Parathyroid adenoma (tissue), 2 donors: ENCODE data around the gene ZC3H4.

Experiments
- H2AFZ ChIP-seq: fragments of 300-600 bp; sonication (generic); one replicate; pipeline ENCODE4 v1.7.0; 2017; ENCODE audit warnings: antibody characterized with exemption, mild to moderate bottlenecking
- H3K27ac ChIP-seq: fragments of 300-600 bp; sonication (generic); one replicate; pipeline ENCODE4 v1.7.0; 2017
- H3K27me3 ChIP-seq: fragments of 300-600 bp; sonication (generic); one replicate; pipeline ENCODE4 v1.7.0; 2017; ENCODE audit warnings: low read length; ENCODE audit not compliant: control insufficient read depth, insufficient read depth
- H3K36me3 ChIP-seq: fragments of 300-600 bp; sonication (generic); one replicate; pipeline ENCODE4 v1.7.0; 2017; ENCODE audit warnings: low read length; ENCODE audit not compliant: control insufficient read depth, insufficient read depth
- H3K4me1 ChIP-seq: fragments of 300-600 bp; sonication (generic); one replicate; pipeline ENCODE4 v1.7.0; 2017; ENCODE audit warnings: control low read depth
- H3K4me2 ChIP-seq: fragments of 300-600 bp; sonication (generic); one replicate; pipeline ENCODE4 v1.7.0; 2017; ENCODE audit warnings: low read length
- H3K4me3 ChIP-seq: fragments of 300-600 bp; sonication (generic); one replicate; pipeline ENCODE4 v1.7.0; 2017; ENCODE audit warnings: low read depth, low read length
- H3K79me2 ChIP-seq: fragments of 300-600 bp; sonication (generic); one replicate; pipeline ENCODE4 v1.7.0; 2017; ENCODE audit warnings: control low read depth
- H3K9ac ChIP-seq: fragments of 300-600 bp; sonication (generic); one replicate; pipeline ENCODE4 v1.7.0; 2017; ENCODE audit warnings: mild to moderate bottlenecking
- H3K9me3 ChIP-seq: fragments of 300-600 bp; sonication (generic); one replicate; pipeline ENCODE4 v1.7.0; 2017; ENCODE audit warnings: low read length; ENCODE audit not compliant: control insufficient read depth
- TF ChIP-seq, protein P1 (sequence below): fragments of 300-600 bp; sonication (generic); IDR thresholded peaks from one replicate; pipeline ENCODE4 v1.7.0; 2017; ENCODE audit warnings: antibody characterized with exemption, mild to moderate bottlenecking
- donor health status: primary hyperparathyroidism.

ZC3H4 gene

DNA sequence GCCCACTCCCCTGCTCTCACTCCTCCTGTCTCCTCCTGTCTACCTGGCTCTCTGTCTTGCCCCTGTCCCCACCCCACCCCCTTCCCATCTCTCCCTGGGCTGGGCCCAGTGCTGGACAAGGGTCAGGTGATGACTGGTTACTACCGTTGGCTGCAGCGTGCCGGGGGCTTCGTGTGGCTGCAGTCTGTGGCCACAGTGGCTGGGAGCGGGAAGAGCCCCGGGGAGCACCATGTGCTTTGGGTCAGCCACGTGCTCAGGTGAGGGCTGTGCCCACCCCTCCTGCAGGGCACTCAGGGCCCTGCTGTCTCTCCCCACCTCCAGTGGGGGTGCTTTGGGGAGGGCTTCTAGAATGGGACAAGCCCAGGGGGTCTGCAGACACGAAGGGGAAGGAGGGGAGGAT lies 72.7 kb downstream of the ZC3H4 start:
- no peak overlapping the region for H3K4me2 ChIP-seq
- peaks cover 5% of the 10 kb centered on the region for H3K4me1 ChIP-seq
- H3K27ac ChIP-seq, result no peak overlapping the region
- H3K27me3 ChIP-seq, result no peaks in the 10 kb centered on the region
- H2AFZ ChIP-seq, result no peak overlapping the region
- no peak overlapping the region for H3K9ac ChIP-seq
- H3K4me3 ChIP-seq, result no peak overlapping the region
- TF ChIP-seq, protein P1, sequence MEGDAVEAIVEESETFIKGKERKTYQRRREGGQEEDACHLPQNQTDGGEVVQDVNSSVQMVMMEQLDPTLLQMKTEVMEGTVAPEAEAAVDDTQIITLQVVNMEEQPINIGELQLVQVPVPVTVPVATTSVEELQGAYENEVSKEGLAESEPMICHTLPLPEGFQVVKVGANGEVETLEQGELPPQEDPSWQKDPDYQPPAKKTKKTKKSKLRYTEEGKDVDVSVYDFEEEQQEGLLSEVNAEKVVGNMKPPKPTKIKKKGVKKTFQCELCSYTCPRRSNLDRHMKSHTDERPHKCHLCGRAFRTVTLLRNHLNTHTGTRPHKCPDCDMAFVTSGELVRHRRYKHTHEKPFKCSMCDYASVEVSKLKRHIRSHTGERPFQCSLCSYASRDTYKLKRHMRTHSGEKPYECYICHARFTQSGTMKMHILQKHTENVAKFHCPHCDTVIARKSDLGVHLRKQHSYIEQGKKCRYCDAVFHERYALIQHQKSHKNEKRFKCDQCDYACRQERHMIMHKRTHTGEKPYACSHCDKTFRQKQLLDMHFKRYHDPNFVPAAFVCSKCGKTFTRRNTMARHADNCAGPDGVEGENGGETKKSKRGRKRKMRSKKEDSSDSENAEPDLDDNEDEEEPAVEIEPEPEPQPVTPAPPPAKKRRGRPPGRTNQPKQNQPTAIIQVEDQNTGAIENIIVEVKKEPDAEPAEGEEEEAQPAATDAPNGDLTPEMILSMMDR, result no peak
- H3K9me3 ChIP-seq, result no peaks in the 10 kb centered on the region
- no peaks in the 10 kb centered on the region for H3K79me2 ChIP-seq
- H3K36me3 ChIP-seq, result no peaks in the 10 kb centered on the region

DNA sequence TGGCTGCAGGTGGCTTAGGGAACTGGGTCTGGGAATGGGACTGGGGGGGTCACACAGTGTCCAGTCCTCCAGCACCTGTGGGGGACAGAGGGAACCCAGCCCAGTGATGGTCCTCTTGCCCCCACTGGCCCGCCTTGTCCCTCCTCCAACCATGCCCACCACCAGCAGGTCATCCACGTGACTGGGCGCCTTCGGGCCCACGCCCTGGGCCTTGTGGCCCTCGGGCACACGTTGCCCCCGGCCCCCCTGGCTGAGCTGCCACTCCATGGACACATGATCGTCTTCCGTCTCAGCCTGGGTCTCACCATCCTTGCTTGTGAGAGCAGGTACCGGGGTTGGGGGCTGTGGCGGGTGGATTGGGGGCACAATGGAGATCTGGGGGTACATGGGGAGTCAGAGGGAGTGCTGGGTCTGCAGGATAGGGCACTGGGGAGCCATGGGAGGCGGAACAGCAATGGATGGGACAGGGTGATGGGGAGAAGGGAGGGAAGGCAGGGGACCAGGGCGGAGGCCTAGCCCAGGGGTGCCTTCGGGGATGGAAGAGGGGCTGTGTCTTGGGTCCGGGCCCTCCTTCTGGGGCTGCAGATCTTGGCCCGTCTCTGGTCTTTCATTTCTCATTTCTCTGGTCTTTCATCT lies 74.2 kb downstream of the ZC3H4 start:
- Histone ChIP-seq H3K36me3 (no peaks in the 10 kb centered on the region), H3K4me3 (no peak overlapping the region), H3K9ac (no peak overlapping the region), H3K27ac (no peak overlapping the region), H2AFZ (no peak overlapping the region), H3K4me2 (no peak overlapping the region), H3K4me1 (peaks cover 8% of the 10 kb centered on the region), H3K9me3 (no peaks in the 10 kb centered on the region), H3K79me2 (no peaks in the 10 kb centered on the region), H3K27me3 (no peaks in the 10 kb centered on the region)
- TF ChIP-seq, protein P1, result no peak

DNA sequence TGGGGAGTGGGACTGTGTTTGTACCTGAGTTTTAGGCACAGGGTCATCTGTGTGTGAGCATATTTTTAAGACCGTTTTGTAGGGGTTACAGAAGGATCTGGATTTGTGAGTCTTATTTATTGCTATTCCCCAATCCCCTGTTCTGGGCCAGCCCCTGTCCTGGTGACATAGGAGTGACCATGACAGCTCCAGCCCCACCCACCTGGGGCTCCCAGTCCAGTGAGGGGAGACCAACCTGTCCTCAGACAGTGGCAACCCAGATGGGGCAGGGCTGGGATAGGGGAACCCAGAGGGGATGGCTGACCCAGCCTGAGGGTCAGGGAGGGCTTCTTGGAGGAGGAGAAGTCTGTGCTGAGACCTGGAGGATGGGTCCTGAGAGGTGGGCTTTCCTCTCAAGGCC lies 75.8 kb downstream of the ZC3H4 start:
- Histone ChIP-seq H2AFZ (no peak overlapping the region), H3K27me3 (no peaks in the 10 kb centered on the region), H3K4me1 (peaks cover 8% of the 10 kb centered on the region), H3K27ac (no peak overlapping the region), H3K79me2 (no peaks in the 10 kb centered on the region), H3K9me3 (no peaks in the 10 kb centered on the region), H3K36me3 (no peaks in the 10 kb centered on the region), H3K9ac (no peak overlapping the region), H3K4me3 (no peak overlapping the region), H3K4me2 (no peak overlapping the region)
- TF ChIP-seq, protein P1, result no peak

DNA sequence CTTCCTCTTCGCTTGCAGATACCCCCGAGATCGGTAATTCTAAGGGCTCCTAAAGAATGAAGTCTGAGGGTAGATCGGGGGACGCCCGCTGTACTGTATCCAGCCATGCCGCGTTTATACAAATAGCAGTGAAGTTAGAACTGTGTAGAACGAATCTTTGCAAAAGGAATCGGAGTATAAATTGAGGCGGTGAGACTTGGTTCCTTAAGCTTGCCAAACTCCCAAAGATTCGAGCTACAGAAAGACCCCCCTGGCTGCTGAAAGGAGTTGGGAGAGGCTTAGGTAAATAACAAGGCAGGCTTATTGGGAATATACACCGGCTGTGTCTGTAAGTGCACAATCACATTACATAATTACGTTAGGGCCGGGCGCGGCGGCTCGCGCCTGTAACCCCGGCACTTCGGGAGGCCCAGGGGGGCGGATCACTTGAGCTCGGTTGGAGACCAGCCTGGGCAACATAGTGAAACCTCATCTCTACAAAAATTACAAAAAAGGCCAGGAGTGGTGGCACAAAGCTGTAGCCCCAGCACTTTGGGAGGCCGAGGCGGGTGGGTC lies 77.4 kb downstream of the ZC3H4 start:
- H3K9me3 ChIP-seq, result no peaks in the 10 kb centered on the region
- TF ChIP-seq, protein P1, result no peak
- H3K4me3 ChIP-seq, result peak overlapping the region; percentile 67
- no peak overlapping the region for H3K27ac ChIP-seq
- peak overlapping the region; percentile 99 for H2AFZ ChIP-seq
- no peaks in the 10 kb centered on the region for H3K27me3 ChIP-seq
- no peak overlapping the region for H3K9ac ChIP-seq
- no peaks in the 10 kb centered on the region for H3K79me2 ChIP-seq
- peaks cover 8% of the 10 kb centered on the region for H3K4me1 ChIP-seq
- peak overlapping the region; percentile 89 for H3K4me2 ChIP-seq
- no peaks in the 10 kb centered on the region for H3K36me3 ChIP-seq
